GM19023 (cell line): ENCODE results near the gene NHS.
"Not testable (repeated sequence)": the region's sequence is repeated elsewhere in the genome, so short reads cannot be mapped to it uniquely, and the experiment has no call there.

ENCODE experiments used
- ATAC-seq: cut with Tn5 transposase; IDR thresholded peaks from one replicate; pipeline ENCODE4 v1.9.1; 2021; ENCODE audit warnings: mild to moderate bottlenecking, moderate library complexity; ENCODE audit not compliant: unreplicated experiment

The NHS gene

DNA sequence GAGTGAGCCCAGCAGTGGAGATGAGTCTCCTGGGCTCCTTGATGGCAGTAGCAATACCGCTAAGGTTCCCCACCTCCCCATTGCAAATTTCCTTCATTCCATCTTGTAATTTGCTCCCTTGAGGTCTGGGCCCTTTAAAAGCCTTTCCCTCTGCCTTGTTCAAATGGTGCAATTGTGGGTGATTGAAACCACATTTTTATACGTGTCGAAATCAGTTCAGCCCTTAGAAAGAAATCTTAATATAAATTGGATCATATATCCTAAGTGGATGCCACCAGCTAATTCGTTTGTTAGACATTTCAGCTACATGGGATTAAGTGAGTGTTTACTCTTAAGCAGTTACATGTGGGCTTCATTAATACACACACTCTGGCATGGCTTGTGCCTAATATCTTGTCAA, 68.6 kb downstream of the NHS start:
- no peak for ATAC-seq

- ATAC-seq: not testable (repeated sequence)
Observed at GRCh38 chrX:17446269-17446668, 71.3 kb downstream of the NHS start.

DNA sequence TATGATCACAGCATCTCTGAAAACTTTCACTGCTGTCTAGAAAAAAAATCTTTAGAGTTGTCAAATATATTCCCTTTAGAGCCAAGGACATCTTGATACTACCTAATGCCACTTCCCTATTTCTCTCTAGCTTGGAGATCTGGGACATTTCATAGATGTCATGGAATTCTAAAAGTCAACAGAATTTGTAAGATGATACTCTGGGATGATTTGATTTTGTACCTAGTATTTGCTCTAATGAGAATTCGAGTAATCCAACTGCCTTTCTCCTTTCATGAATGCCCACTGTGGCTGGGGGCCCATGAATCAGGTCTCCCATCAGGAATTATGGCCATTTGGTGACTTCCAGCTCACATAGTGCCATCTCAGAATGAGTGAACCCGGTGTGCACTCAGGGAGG, 73.2 kb downstream of the NHS start:
- no peak for ATAC-seq

GRCh38 chrX:17449866-17450265, 74.9 kb downstream of the NHS start:
- no peak for ATAC-seq

DNA sequence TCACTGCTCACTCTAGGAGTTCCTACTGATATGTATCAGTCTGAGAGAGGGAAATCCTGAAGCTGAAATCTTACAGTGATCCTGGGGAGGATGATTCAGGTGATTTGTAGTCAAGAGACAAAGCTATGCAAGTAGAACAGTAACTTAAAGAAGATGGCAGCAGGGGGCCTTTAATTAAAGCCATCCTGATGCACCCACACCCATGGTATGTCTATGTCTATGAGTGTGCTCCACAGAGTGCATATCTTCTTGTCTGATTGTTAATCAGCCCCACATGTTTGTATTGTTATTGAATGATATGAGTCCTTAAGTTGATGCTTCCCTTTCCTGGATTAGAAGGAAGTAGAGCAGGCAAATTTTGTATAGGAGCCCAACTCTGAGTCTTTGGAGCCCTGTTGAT, 78.8 kb downstream of the NHS start:
- ATAC-seq: no peak

GRCh38 chrX:17456526-17456925, 81.5 kb downstream of the NHS start:
- no peak for ATAC-seq

DNA sequence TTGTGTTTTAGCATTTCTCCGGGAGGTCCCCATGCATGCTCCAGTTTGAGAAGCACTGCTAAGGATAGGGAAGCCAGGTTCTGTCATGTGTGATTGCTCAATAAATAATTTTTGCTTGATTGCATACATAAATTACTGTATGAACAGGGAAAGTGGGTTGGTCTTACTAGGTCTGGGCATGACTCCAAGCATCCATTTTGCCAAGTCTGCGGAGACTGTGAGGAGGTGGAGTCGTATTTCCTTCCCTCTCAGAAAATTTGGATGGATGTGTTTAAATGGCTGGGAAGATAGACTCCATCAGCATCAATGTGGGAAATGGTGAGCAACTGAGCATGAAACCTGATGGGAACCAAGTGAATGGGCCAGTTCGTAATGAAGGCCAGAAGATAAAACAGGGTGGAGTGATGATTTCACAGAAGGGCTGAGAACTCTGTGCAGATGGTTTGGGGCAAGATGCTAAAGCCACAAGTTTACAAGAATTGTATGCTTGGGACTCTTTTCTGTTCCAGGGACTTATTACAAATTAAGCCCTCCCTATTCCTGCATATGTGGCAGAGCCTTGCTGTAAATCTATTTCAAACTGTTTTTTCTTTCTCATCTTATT, 84.1 kb downstream of the NHS start:
- no peak for ATAC-seq

DNA sequence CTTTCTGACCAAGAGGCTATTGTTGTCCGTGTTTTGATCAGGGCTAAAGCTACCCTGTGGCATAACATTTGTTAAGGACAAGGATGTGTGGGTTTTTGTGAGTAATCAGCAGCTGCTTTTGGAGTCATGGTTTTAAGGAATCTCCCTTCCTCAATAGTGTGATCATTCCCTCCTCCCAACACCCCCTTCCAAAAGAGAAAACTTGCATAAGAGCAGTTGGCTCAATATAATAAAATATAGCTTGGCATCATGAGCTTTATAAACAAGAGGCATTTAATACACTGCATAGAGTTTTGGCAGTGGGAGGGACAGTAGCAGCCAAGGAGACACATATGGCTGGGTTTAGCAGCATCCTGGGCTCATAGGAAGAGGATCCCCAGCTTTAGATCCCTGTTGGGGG, 84.7 kb downstream of the NHS start:
- no peak for ATAC-seq

DNA sequence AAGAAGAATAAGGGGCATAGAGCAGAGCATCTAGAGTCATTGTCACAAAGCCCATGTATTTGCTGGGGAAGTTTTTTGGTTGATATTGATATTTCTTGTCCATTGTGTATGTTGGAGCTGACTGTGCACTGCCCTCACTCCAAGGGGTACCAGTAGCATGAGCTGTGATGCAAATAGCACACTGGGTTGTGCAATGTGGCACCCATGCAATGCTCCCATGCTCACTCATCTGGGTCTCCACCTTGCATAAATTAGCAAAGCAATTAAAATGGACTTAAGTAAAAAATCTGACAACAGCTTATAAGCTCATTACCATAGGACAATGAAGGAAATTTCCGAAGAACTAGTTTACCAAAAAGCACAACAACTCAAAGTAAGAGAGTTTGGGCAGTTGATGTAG, 87.9 kb downstream of the NHS start:
- ATAC-seq: no peak

DNA sequence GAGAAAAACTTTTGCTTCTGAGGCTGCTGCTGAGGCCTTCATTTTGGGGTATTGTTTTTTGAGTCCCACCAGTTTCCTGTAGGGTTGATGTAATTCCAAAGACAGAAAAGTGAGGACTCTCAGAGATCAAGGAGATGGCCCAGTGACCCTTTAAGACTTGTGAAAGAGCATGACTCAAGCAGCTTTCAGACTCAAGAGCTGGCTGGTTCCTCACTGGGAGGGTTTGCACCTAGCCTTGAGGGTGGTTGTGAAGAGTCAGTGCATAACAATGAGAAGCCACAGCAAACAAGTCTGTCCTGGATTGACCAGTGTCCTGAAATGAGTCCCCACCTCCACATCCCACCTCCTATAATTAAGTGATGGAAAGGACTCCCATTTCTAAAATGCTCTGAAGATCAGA, 89.2 kb downstream of the NHS start:
- ATAC-seq: no peak

DNA sequence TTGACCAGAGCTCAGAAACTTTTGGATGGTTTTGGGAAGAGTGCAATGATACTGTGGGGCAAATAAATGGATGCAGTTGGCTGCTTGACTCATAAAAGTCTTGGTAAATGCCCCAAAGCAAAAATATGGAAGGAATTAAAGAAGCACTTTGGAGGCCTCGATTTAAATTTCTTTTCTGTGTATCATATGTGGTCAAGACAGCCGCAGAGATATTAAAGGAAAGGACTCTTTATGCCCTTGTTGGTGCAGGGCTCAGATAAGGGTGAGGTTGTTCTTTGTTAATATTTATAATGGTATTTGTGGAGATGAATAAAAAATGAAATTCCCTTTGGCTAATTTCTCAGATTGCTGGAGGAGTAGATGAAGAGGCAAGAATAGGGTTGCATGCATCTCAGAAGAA, 90.2 kb downstream of the NHS start:
- no peak for ATAC-seq

- ATAC-seq: no peak
Observed at GRCh38 chrX:17465802-17466201, 90.8 kb downstream of the NHS start.

DNA sequence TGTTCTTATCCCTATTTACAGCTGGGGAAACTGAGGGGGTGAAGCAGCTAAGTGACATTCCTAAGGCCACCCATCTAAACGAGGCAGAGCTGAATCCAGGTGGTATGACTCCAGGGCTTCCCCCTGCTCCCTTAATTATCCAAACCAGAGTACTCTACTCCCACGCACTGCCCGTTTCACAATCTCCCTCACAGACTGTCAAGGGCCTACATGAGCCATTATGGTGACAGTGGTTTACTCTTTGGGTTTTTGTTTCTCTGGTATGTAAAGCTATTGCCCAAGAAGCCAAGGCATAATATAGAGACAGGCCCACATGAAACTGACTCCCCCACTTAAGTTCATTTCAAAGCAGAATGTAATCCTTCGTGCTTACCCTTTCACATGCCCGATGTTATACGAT, 95.1 kb downstream of the NHS start:
- ATAC-seq: no peak

DNA sequence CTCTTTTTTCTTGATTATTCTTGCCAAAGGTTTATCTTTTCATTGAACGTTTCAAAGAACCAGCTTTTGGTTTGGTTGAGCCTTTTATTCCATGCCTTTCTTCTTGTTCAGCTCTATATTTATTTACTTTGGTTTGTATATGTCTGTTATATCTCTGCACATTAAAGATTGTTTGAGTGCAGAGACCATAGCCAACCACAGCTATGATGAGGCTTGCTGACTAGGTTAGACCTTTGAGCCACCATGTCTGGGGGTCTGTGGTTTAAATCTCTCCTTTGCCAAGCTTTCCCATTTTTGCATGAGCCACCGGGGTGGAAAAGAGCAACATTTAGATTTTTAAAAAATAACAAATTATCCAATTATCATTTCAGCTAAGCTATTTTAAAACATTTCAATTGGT, 96.1 kb downstream of the NHS start:
- ATAC-seq: no peak

DNA sequence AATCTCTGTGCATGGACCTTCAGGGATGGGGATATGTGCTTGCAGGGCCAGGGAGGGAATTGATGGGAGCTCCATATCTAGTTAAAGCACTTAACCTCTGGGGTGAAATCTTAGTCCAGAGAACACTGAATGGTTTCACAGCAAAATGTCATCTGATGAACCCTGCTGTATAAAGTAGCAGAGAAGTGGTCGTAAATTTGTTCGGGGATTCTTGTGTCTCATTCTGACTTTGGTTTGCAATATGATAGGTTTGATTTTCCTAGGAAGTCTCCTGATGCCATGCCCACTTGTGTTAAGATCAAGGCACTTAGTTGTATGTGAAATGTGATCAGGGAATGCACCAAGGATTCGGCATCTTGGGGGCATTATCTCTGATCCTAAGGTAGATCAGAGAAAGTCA, 96.9 kb downstream of the NHS start:
- ATAC-seq: no peak

DNA sequence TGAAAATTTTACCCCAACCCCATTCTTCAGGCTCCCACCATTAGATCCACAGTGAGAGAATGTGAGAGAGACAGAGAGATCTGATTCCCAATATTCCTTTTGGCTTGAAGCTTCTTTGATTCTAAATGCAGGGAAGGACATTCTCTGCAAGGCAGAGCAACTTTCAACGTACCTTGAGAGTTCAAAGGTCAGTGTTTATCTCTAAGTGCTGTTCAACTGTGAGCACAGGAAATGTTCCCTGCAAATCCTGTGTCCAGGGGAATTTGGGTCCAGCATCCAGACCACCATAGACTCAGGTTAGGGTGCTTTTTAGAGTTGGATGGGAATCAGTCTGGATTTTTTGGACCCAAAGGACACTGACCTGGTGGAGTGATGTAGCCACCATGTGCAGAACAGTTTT, 97.4 kb downstream of the NHS start:
- ATAC-seq: no peak

DNA sequence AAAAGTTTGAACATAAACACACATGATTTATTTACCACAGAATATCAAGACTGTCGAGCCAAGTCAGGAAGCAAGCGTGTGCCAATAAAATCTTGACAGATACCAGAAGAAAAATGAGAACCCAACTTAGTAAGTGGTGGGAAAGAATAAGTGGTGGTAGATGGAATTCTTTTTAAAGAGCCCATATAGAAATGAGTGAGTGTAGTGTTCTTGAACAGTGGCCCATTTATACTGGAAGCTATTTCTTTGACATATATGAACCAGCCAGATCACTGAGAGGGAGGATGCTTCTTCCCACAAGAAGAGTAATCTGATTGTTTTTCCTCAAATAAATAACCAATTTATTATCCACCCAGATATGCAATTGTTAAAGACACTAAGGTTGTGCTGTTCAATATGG, 98.0 kb downstream of the NHS start:
- ATAC-seq: no peak

- ATAC-seq: no peak
Observed at GRCh38 chrX:17474892-17475291, 99.9 kb downstream of the NHS start.

- ATAC-seq: no peak
Observed at GRCh38 chrX:17475449-17476217, 100.6 kb downstream of the NHS start.

DNA sequence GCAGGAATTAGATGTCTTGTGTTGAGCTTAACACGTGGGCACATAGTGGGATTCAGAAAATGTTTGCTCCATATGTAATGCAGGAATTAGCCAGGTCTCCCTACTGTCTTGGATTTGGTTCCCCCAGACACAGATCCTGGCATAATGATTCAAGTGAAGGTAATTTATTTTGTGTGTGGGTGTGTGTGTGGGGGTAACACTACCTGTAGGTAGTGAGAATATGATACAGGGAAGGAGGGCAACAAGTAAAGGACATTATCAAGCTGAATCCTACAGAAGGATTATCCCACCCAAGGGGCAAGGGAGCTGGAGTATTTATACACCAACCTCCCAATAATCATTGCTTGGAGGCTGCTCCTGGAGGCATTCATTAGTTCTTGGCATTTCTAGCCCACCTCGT, 101.4 kb downstream of the NHS start:
- ATAC-seq: no peak

DNA sequence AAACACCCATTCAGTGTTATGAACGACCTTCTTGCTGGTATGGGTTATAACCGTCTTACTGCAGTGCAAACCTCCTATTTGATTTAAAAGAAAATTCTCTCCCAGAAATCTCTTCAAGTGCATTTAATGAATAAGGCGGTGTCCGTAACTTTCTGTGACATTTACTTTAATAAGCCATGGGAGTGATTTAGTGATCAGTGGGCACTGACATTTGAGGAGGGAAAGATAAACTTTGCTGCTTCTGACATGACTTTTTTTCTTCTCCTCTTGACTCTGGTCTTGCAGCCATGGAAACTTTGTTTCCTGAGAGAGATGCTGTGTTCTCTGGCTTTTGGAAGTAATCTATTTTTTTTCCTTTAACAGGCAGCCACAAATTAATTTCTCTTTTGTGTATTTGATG, 106.1 kb downstream of the NHS start:
- ATAC-seq: no peak

GRCh38 chrX:17484592-17484991, 109.6 kb downstream of the NHS start:
- no peak for ATAC-seq

GRCh38 chrX:17485391-17485790, 110.4 kb downstream of the NHS start:
- no peak for ATAC-seq
